ENCODE results near the gene TBPL2.
A peak's percentile ranks its signal among the peaks of the same experiment; 100 is the strongest.

DNA sequence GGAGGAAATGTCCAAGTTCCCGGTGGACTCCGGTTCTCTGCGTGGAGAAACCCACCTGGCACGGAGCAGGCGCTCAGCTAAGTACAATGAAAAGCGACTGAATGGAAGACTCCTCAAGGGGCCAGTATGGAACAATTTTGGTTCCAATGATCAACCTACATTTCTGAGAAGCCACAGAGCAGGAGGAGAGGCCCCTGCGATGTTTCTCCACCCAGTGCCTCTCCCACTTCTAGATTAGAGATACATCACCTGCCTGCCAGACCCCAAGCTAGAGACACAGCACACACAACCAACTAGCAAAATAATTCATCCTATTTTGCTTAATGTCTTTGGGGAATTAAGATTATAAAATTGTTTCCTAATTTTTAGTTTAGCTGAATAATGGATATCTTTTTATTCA, 67.6 kb downstream of the TBPL2 start:
- TF ChIP-seq POLR2A (IDR thresholded peaks at IDR 0.05; ENCODE audit: low read length): peak; percentile 30
- TF ChIP-seq GATA1 (IDR thresholded peaks at IDR 0.05; ENCODE audit: low read depth, low read length): no peak
